ENCODE measurements around the gene IBA57.

The IBA57 gene

GRCh38 chr1:228144993-228145343 is 20.6 kb upstream of the IBA57 start:
- DNase-seq (ENCODE audit: low spot score) = no peak

- DNase-seq (ENCODE audit: low spot score) = no peak
Observed at GRCh38 chr1:228145463-228146416, 19.9 kb upstream of the IBA57 start.

GRCh38 chr1:228146417-228147150 is 19.0 kb upstream of the IBA57 start:
- no peak for DNase-seq (ENCODE audit: low spot score)

DNA sequence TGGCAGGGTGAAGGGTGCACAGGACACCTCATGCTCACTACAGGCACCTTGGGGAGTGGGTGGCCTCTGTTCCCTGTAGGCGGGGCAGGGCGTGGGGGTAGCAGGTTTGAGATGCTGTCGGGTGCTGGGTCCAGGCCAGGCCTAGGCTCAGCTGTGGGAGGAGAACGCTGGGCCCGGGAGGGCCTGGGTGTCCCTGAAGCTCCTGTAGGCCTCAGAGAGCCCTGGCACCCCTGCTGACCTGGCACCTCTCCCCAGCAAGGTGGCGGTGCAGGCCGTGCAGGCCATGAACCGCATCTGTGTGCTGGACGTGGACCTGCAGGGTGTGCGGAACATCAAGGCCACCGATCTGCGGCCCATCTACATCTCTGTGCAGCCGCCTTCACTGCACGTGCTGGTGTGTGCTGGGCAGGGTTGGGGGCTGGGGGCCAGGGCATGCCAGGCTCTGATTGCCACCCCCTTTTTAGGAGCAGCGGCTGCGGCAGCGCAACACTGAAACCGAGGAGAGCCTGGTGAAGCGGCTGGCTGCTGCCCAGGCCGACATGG is 18.4 kb upstream of the IBA57 start:
- DNase-seq (ENCODE audit: low spot score) = no peak

- no peak for DNase-seq (ENCODE audit: low spot score)
Observed at GRCh38 chr1:228147768-228148167, 17.8 kb upstream of the IBA57 start.

GRCh38 chr1:228148196-228148861 is 17.3 kb upstream of the IBA57 start:
- no peak for DNase-seq (ENCODE audit: low spot score)

DNA sequence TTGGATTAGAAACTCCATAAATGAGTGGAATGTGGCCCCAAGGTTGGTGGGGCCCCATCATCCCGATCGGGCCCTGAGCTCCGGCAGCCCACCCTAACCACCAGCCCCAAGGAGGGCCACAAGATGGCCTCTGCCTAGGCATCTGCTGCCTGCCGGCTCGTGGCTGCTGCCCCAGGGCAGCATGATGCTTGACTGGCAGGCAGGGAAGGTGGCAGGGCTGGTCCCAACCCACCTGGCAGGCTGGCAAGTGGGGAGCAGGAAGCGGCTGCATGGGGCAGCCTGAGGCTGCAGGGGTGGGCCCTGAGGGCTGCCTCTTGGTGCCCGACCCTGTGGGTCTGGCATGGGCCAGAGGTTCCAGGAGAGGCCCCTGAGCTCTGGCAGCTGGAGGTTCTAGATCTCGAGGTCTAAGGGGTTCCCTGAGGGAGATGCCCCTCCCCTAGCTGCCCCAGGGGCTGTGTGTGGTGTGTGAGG is 16.6 kb upstream of the IBA57 start:
- DNase-seq (ENCODE audit: low spot score) = no peak

GRCh38 chr1:228149406-228150119 is 16.0 kb upstream of the IBA57 start, which contains the start of gene GJC2:
Gene GJC2, plus strand, starts transcription at chr1:228149930. Its CDS starts 7,829 bp downstream, at chr1:228157759.
- no peak for DNase-seq (ENCODE audit: low spot score)

- DNase-seq (ENCODE audit: low spot score) = no peak
Observed at GRCh38 chr1:228150120-228150460, 15.5 kb upstream of the IBA57 start.

GRCh38 chr1:228150461-228151179 is 15.0 kb upstream of the IBA57 start:
- DNase-seq (ENCODE audit: low spot score) = peak; percentile 12

DNA sequence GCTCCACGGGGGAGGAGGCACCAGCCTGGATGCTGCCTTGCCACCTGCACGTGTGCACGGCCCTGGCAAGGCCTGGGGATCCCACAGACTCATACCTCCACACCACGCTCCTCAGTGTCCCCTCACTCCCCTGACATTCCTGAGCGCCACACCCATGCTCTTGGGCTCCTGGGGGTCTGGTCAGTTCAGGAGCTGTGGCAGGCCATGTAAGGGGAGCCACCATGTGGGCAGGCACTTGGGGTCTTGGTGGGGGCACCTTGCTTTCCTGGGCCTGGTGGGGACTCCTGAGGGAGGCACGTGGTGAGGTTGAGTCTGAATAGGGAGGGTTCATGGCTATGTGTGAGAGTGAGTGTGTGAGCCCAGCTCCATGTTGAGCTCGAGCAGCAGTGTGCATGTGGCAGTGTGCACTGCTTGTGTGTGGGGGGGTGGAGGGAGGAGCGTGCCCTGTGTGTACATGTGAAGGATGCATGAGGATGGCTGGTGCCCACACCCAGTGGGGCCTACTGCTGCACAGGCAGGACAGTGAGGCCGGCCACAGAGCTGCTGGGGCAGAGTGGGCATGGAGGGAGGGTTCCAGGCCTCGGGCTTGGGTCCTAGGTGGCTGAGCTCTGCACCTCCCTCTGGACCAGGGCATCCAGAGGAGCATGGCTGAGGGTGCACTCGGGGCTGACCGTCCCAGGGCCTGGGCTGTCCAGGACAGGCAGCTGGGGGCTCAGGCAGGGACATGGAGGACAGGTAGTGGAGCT is 14.3 kb upstream of the IBA57 start:
- no peak for DNase-seq (ENCODE audit: low spot score)

- no peak for DNase-seq (ENCODE audit: low spot score)
Observed at GRCh38 chr1:228152097-228152917, 13.3 kb upstream of the IBA57 start.

DNA sequence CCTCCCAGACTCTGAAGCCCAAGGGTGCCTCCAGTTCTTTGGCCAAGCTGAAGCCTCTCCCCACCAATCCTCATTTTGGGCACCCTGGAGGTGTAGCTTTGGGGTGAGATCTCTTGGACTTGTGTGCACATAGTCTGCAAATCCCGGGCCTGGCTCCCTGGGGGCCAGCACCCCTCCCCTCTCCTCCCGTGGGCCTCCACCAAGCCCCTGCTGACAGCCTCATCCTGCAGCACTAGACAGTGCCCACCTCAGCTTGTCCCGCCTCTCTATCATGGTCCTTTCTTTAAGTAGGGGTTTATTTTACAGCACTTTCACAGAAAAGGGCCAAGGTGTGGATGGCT is 12.7 kb upstream of the IBA57 start:
- DNase-seq (ENCODE audit: low spot score) = no peak

DNA sequence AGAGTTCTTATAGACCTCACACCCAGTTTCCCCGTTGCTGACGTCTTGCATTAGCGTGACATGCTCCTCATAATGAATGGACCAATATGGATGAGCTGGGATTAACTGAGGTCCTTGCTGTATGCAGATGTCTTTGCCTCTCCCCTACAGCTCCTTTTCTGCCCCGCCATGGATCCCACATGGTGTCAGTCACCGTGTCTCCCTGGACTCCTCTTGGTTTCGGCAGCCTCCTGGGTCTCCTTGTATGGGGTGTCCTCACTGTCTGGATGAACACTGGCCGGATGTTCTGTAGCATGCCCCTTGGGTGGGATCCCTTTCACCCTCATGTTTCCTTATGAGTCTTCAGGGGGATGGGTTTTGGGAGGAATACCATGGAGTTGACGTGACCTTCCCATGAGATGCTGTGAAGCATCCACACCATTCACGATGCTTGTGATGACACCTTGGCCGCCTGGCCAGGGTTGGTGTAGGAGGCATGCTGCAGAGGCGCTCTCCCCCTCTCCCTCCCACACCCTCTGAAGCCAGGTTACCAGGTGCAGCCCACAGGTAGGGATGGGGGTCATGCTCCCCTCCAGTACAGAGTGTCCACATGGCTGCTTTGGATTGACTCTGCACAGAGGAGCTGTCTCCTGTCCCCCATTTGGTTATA is 11.5 kb upstream of the IBA57 start:
- DNase-seq (ENCODE audit: low spot score) = no peak

GRCh38 chr1:228154670-228155571 is 10.7 kb upstream of the IBA57 start:
- no peak for DNase-seq (ENCODE audit: low spot score)

DNA sequence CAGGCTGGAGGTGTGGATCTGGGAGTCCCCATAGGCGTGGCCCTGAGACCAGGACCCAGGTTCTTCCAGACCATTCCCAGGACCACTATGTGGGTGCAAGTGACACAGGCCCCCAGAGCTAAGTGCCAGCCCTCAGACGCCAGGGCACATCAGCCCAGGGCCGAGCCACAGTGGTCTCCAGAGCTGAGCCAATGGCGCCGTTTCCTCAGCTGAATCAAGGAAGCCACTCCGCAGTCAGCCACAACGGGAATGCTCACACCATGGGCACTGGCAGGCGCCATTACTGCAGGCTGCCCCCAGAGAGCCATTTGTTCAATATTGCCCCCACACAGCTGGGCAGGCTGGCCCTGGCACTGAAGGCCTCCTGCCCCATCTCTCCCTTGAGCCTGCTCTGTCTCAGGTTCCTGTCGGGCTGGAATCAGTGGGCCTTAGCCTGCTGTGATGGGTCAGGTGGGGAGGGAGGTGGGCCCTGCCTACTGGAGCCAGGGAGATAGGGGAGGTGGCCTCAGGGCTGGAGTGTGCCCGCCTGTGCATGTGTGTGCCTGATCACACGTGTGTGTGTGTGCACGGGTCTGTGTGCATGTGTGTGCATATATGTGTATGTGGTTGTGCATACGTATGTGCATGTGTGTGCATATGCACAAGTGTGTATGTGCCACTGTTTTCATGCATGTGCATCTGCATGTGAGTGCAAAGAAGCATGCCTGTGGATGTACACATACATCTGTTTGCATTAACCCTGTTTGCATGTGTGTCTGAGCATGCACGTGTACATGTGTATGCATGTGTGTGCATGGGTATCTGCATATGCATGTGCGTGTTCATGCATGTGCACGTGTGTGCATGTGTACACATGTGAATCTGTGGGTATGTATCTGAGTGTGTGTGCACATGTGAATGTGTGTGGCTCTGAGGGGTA is 9.7 kb upstream of the IBA57 start:
- DNase-seq (ENCODE audit: low spot score) = no peak

- DNase-seq (ENCODE audit: low spot score) = no peak
Observed at GRCh38 chr1:228156515-228156881, 9.1 kb upstream of the IBA57 start.
